ENCODE results near the gene ST7.

DNA sequence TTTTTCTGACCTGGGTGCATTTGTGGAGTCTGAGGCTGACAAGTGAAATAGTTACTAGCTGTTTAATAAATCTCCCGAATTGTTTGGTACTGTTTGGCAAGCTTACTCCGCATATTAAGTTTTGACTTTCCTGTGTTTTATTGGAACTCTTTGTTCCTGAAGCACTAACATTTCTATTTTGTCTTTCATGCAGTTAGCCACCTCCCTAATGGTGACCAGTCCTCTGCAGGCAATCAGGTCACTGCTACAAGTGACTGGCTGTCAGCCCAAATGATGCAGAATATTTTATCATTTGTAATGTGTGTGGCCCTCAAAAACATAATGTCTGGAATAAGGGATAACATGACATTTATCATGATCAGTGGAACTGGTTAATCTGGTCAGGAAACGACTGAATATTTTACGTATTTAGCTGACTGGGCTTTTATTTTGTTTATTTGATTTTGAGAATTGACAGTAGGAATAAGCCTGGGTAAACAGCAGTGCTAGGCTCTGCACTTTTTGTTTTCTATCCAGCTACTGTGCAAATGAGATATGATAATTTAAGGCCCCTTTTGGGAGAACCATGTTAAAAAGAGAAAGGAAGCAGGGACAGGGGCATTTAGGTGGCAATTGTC is 82.9 kb downstream of the ST7 start:
- no peak for TF ChIP-seq LEF1 (IDR thresholded peaks at IDR 0.05; ENCODE audit: borderline replicate concordance)
- no peak for TF ChIP-seq ZNF384 (IDR thresholded peaks at IDR 0.05)
- TF ChIP-seq FOXM1 (IDR thresholded peaks at IDR 0.05; ENCODE audit: borderline replicate concordance), result no peak
- no peak for TF ChIP-seq ELF4 (IDR thresholded peaks at IDR 0.05)
- TF ChIP-seq PKNOX1 (IDR thresholded peaks at IDR 0.05), result no peak

Data from HEK293T (cell line).